Mucosa of stomach (tissue), 1 donor: ENCODE data around the gene MIEN1.

Experiments used
- H3K27me3 ChIP-seq: one replicate; pipeline ENCODE4 v1.7.0; 2013; ENCODE audit warnings: mild to moderate bottlenecking, low read length; ENCODE audit not compliant: control insufficient read depth, insufficient read depth
- H3K36me3 ChIP-seq: one replicate; pipeline ENCODE4 v1.7.0; 2013; ENCODE audit warnings: low read length; ENCODE audit not compliant: control insufficient read depth, insufficient read depth
- H3K4me1 ChIP-seq: one replicate; pipeline ENCODE4 v1.7.0; 2013; ENCODE audit warnings: mild to moderate bottlenecking, low read length; ENCODE audit not compliant: control insufficient read depth, insufficient read depth
- H3K4me3 ChIP-seq: one replicate; pipeline ENCODE4 v1.7.0; 2013; ENCODE audit warnings: low read length
- H3K9ac ChIP-seq: one replicate; pipeline ENCODE4 v1.7.0; 2013; ENCODE audit warnings: mild to moderate bottlenecking, low read length, moderate library complexity
- H3K9me3 ChIP-seq: one replicate; pipeline ENCODE4 v1.7.0; 2013; ENCODE audit warnings: mild to moderate bottlenecking, low read length, moderate library complexity; ENCODE audit not compliant: control insufficient read depth
- donor health status: Pancreatic carcinoma.

MIEN1 gene

DNA sequence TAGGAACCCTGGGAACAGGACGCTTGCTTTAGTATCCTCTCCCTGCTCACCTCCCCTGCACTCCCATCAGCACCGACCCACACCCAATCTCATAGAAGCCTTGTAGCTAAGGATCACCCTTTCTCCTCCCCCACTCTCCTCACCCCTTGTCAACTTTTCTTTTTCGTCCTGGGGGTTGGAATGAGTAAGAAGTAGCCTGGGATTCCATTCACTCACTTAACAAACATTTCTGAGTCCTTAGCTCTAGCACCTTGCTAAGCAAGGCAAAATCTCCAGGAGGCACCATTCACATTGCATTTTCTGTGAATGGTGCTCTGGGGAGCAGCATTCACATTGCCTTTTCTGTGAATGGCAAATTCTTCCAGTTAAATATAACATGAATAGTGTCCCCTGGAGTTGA is 41.4 kb downstream of the MIEN1 start:
- Histone ChIP-seq H3K4me1 (peaks cover 21% of the 10 kb centered on the region), H3K4me3 (no peak overlapping the region), H3K9me3 (no peaks in the 10 kb centered on the region), H3K9ac (peak overlapping the region; percentile 77), H3K36me3 (no peaks in the 10 kb centered on the region), H3K27me3 (no peaks in the 10 kb centered on the region)

DNA sequence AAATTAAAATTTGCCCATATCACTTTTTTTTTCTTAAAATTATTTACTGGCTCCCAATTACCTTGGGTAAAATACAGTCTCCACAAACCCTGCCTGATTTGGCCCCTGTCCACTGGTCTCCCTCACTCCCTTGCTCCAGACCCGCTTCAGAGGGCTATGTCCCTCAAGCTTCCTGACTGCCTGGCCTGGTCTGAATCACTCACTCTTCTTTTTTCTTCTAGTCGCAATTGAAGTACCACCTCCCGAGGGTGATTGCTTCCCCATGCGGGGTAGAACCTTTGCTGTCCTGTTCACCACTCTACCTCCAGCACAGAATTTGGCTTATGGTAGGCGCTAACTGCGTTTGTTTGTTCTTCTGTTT is 41.9 kb downstream of the MIEN1 start:
- H3K9me3 ChIP-seq: no peaks in the 10 kb centered on the region
- H3K4me1 ChIP-seq: peaks cover 21% of the 10 kb centered on the region
- H3K27me3 ChIP-seq: no peaks in the 10 kb centered on the region
- peak overlapping the region; percentile 62 for H3K4me3 ChIP-seq
- H3K36me3 ChIP-seq: no peaks in the 10 kb centered on the region
- H3K9ac ChIP-seq: peak overlapping the region; percentile 77

- peaks cover 21% of the 10 kb centered on the region for H3K4me1 ChIP-seq
- H3K36me3 ChIP-seq: no peaks in the 10 kb centered on the region
- H3K9me3 ChIP-seq: no peaks in the 10 kb centered on the region
- peak within 1 kb of the TSS; percentile 62 for H3K4me3 ChIP-seq
- H3K27me3 ChIP-seq: no peaks in the 10 kb centered on the region
- peak within 1 kb of the TSS; percentile 77 for H3K9ac ChIP-seq
Measured at GRCh38 chr17:39687546-39688474, 42.5 kb downstream of the MIEN1 start, which contains the start of gene PGAP3. Gene PGAP3 (minus strand): TSS chr17:39688057. CDS start chr17:39688014, 43 bp downstream.

DNA sequence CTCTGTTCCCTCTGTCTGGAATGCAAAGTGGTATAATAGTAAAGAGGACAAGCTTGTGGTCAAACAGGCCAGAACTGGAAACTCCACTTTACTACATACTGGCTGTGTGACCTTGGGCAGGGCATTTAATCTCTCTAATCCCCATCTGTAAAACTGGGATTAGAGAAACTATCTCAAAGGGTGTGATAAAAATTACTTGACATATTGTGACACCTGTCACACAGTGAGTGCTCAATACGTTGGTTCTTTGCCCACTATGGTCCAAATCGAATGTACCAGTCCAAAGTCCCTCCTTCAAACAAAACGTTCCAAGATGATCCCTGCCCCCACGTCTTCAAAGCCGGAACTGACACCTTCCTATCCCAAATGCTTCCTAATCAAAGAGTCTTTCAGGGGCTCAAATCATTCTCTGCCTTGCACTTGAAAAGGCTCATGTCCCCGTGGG is 43.2 kb downstream of the MIEN1 start:
- Histone ChIP-seq H3K4me1 (peaks cover 21% of the 10 kb centered on the region), H3K9ac (peak overlapping the region; percentile 77)

DNA sequence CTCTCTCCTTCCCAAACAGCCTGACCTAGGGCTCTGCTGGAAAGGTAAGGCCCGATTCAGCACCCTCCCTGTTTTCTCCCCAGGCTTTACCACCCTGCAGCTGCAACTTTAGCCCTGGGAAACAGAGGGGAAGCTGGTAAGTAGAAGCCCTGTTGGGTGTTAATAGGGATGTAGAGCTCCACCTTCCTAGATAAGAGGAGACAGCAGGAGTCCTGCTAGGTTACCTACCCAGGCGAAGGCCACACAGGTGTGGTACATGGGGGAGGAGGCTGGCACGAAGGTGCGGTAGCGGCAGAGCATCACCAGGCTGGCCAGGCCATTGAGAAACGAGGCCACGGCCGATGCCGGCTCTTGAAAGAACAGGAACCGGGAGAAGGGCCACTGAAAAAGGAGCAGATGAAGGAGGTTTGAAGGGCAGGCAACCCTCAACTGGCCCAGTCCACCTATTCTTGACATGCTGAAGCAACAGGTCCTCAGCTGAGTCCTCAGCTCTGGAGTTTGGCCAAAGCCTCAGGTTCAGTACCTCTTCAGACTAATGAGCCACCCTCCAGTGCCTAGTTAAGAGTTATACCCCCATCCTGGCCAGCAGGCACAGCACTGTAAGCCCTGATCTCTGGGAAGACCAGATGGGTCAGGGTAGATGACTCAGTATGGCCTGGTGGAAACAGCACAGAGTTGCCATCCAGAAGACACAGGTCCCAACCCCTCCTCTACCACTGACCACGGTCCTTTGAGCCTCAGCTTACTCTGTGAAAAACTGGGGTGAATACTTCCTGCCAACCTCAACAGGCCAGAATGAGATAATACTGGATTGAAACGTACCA is 45.8 kb downstream of the MIEN1 start:
- Histone ChIP-seq H3K36me3 (no peaks in the 10 kb centered on the region), H3K9ac (no peak overlapping the region), H3K9me3 (no peaks in the 10 kb centered on the region), H3K4me3 (no peak overlapping the region), H3K4me1 (peaks cover 30% of the 10 kb centered on the region), H3K27me3 (no peaks in the 10 kb centered on the region)

More for the DNA sequence above, 43.2 kb downstream of the MIEN1 start:
- no peaks in the 10 kb centered on the region for H3K27me3 ChIP-seq
- H3K36me3 ChIP-seq: no peaks in the 10 kb centered on the region
- peak overlapping the region; percentile 62 for H3K4me3 ChIP-seq
- no peaks in the 10 kb centered on the region for H3K9me3 ChIP-seq

GRCh38 chr17:39683295-39683939 is 46.9 kb downstream of the MIEN1 start:
- Histone ChIP-seq H3K36me3 (peaks cover 3% of the 10 kb centered on the region), H3K9me3 (no peaks in the 10 kb centered on the region), H3K9ac (no peak overlapping the region), H3K4me1 (peaks cover 35% of the 10 kb centered on the region), H3K27me3 (no peaks in the 10 kb centered on the region), H3K4me3 (no peak overlapping the region)

GRCh38 chr17:39679521-39680192 is 50.7 kb downstream of the MIEN1 start:
- peak overlapping the region; percentile 68 for H3K9ac ChIP-seq
- peaks cover 61% of the 10 kb centered on the region for H3K4me1 ChIP-seq
- H3K36me3 ChIP-seq: peaks cover 3% of the 10 kb centered on the region
- no peaks in the 10 kb centered on the region for H3K27me3 ChIP-seq
- no peaks in the 10 kb centered on the region for H3K9me3 ChIP-seq
- no peak overlapping the region for H3K4me3 ChIP-seq
